B cell (primary cell): ENCODE data around the gene KCNJ12. TPM values are rescaled to one million over a fixed set of nuclear protein-coding genes. Genes with fewer than 3 reads are reported as not detected.
"Not testable (repeated sequence)": the region's sequence is repeated elsewhere in the genome, so short reads cannot be mapped to it uniquely, and the experiment has no call there.

Experiments
- ATAC-seq: fragments of 200-7000 bp; cut with Tn5 transposase; one replicate; pipeline ENCODE4 v1.10.0; 2021; ENCODE audit warnings: low read depth, mild to moderate bottlenecking, moderate number of reproducible peaks, moderate library complexity
- CTCF ChIA-PET: fragments of 350-600 bp; sonication (Branson Sonifier 250); formaldehyde crosslinking; loops from one replicate; lab custom pipeline; 2021; ENCODE audit warnings: antibody characterized with exemption, inconsistent platforms; lab: Charles Lee
- POLR2A ChIA-PET: fragments of 350-600 bp; sonication (Branson Sonifier 250); formaldehyde crosslinking; loops from one replicate; lab custom pipeline; 2021; ENCODE audit warnings: antibody characterized with exemption; lab: Charles Lee
- DNase-seq: peaks from one replicate; pipeline ENCODE4 v3.0.0; 2013
- H2AFZ ChIP-seq: 2 replicates; pipeline ENCODE4 v1.6.1; 2012; ENCODE audit warnings: mild to moderate bottlenecking, low read depth, low read length; ENCODE audit not compliant: insufficient read depth, poor library complexity, severe bottlenecking
- H3K27ac ChIP-seq, 2 donors: 1 replicate in 1 of 2; 2 replicates in 1 of 2; pipeline ENCODE4 v1.5.1; 2012 to 2013; ENCODE audit warnings: low read length in 2 of 2, mild to moderate bottlenecking in 2 of 2, moderate library complexity in 1 of 2
- H3K27me3 ChIP-seq, 4 experiments: fragments of 200-600 bp in 1 of 4; sonication (generic) in 1 of 4; replicated peaks in 1 of 4; 1 replicate in 2 of 4; 2 replicates in 2 of 4; pipeline versions ENCODE4 v1.6.1 to v1.7.0; 2013 to 2016; ENCODE audit warnings: low read length in 3 of 4, mild to moderate bottlenecking in 2 of 4, mixed read lengths in 1 of 4, moderate library complexity in 1 of 4; ENCODE audit not compliant: insufficient read depth in 4 of 4, control insufficient read depth in 3 of 4; ENCODE audit errors: control extremely low read depth in 1 of 4
- H3K36me3 ChIP-seq, 2 experiments: replicated peaks in 1 of 2; 1 replicate in 1 of 2; 2 replicates in 1 of 2; pipeline versions ENCODE4 v1.6.1 to v1.7.1; 2013; ENCODE audit warnings: low read length in 1 of 2; ENCODE audit not compliant: insufficient read depth in 2 of 2, control insufficient read depth in 1 of 2; ENCODE audit errors: control extremely low read depth in 1 of 2, extremely low read depth in 1 of 2
- H3K4me1 ChIP-seq, 2 donors: fragments of 200-600 bp in 1 of 2; sonication (generic) in 1 of 2; 1 replicate in 1 of 2; 2 replicates in 1 of 2; pipeline versions ENCODE4 v1.5.1 to v1.6.1; 2013 to 2017; ENCODE audit warnings: low read length in 2 of 2; ENCODE audit not compliant: control insufficient read depth in 2 of 2, insufficient read depth in 2 of 2
- H3K4me2 ChIP-seq: replicated peaks from 2 replicates; pipeline ENCODE3; 2012; ENCODE audit warnings: mild to moderate bottlenecking, low read depth, low read length; ENCODE audit not compliant: poor library complexity, severe bottlenecking
- H3K4me3 ChIP-seq, 5 experiments: fragments of 200-600 bp in 1 of 5; sonication (generic) in 1 of 5; 1 replicate in 3 of 5; 2 replicates in 2 of 5; pipeline versions ENCODE4 v1.5.1 to v1.7.0; 2011 to 2016; ENCODE audit warnings: low read length in 4 of 5, mild to moderate bottlenecking in 4 of 5, low read depth in 2 of 5, control low read depth in 1 of 5, moderate library complexity in 1 of 5; ENCODE audit not compliant: insufficient read depth in 1 of 5; ENCODE audit errors: control extremely low read depth in 1 of 5, extremely low read depth in 1 of 5
- H3K79me2 ChIP-seq: fragments of 200-600 bp; sonication (generic); one replicate; pipeline ENCODE4 v1.6.0; 2016; ENCODE audit warnings: low read length; ENCODE audit not compliant: control insufficient read depth, insufficient read depth
- H3K9ac ChIP-seq: fragments of 200-600 bp; sonication (generic); 2 replicates; pipeline ENCODE4 v1.6.1; 2017; ENCODE audit warnings: mild to moderate bottlenecking, low read length, moderate library complexity
- H3K9me3 ChIP-seq, 3 donors: one replicate each; pipeline versions ENCODE4 v1.6.1 to v1.7.1; 2013; ENCODE audit warnings: low read length in 2 of 3; ENCODE audit not compliant: control insufficient read depth in 2 of 3, insufficient read depth in 1 of 3; ENCODE audit errors: control extremely low read depth in 1 of 3
- H4K20me1 ChIP-seq: 2 replicates; pipeline ENCODE4 v1.6.0; 2012; ENCODE audit warnings: mild to moderate bottlenecking, low read length; ENCODE audit not compliant: insufficient read depth, control insufficient read depth, poor library complexity, severe bottlenecking
- H3K27ac Mint-ChIP-seq: one replicate; pipeline ENCODE4 v1.8.0; 2021; ENCODE audit warnings: mixed read lengths
- H3K27me3 Mint-ChIP-seq: one replicate; pipeline ENCODE4 v1.8.0; 2021; ENCODE audit warnings: mixed read lengths
- H3K4me1 Mint-ChIP-seq: one replicate; pipeline ENCODE4 v1.8.0; 2021; ENCODE audit warnings: mixed read lengths
- H3K4me3 Mint-ChIP-seq: one replicate; pipeline ENCODE4 v1.8.0; 2021; ENCODE audit warnings: mixed read lengths
- H3K9me3 Mint-ChIP-seq: one replicate; pipeline ENCODE4 v1.8.0; 2022; ENCODE audit warnings: mixed read lengths; ENCODE audit not compliant: insufficient read depth
- EZH2 ChIP-seq: IDR thresholded peaks from 2 replicates; pipeline ENCODE4 v1.6.1; 2012; ENCODE audit warnings: borderline replicate concordance, low read depth, mild to moderate bottlenecking, moderate library complexity, low read length; ENCODE audit not compliant: insufficient read depth, poor library complexity, severe bottlenecking
- WGBS: methylation state at CpG from one replicate; pipeline ENCODE4 v1.1.5; 2013; ENCODE audit warnings: missing lambda C conversion rate; ENCODE audit not compliant: insufficient coverage; 5-methylcytosine and 5-hydroxymethylcytosine counted together
- intact Hi-C: fragments of 100-400 bp; cut with micrococcal nuclease; formaldehyde crosslinking; loops from one replicate; pipeline ENCODE4 v1.10.0; 2022
- polyA plus RNA-seq: library from polyadenylated mRNA; depleted of rRNA; stranded (reverse); fragments of >200 nt; gene quantifications from 2 replicates; pipeline ENCODE4 v1.2.3, GENCODE V29; 2012
- total RNA-seq, 2 donors: library from RNA; stranded (reverse); fragments of 120-200 nt in 1 of 2; gene quantifications; 1 replicate in 1 of 2; 2 replicates in 1 of 2; pipeline versions ENCODE4 v1.2.3 to v1.2.4, GENCODE V29; 2013 to 2022
- TF ChIP-seq, protein P1 (sequence below): fragments of 200-600 bp; IDR thresholded peaks from one replicate; pipeline ENCODE4 v1.8.0; 2022; ENCODE audit warnings: antibody characterized with exemption, mild to moderate bottlenecking

Gene KCNJ12
- total and polyA plus RNA-seq, 2 donors (not counting 1 experiment from before 2014, with no cell fraction given): not detected

DNA sequence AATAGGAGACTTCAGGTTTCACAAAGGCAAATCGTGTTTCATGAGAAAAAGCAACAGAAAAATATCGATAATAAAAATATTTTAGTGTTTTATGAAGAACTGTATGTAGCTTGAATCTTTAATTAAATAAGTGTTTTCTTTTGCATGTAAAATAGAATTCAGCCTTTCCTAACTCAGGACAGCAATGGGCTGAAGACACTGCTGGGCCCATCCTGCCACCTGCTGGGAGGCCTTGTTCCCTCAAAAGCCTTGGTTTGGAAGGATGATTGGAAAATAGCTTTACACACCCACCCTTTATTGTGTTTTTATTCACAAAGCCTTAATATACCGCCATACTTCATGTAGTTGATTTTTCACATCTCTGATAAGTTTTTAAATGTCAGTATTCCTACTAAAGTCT is 73.7 kb downstream of the KCNJ12 start:
- no CpG with 5 or more reads among the region's 3 CpGs for WGBS
- H3K4me3 ChIP-seq, ATAC-seq, H3K27ac Mint-ChIP-seq, POLR2A ChIA-PET, H3K4me3 Mint-ChIP-seq, H3K36me3 ChIP-seq, H3K4me1 Mint-ChIP-seq, H3K27ac ChIP-seq, H3K27me3 ChIP-seq, H3K79me2 ChIP-seq, H3K4me2 ChIP-seq, DNase-seq, H4K20me1 ChIP-seq, H3K9ac ChIP-seq, H2AFZ ChIP-seq, intact Hi-C loops, CTCF ChIA-PET, H3K9me3 ChIP-seq, H3K9me3 Mint-ChIP-seq: not testable (repeated sequence)
- H3K4me1 ChIP-seq: peaks cover 0 to 11% of the 10 kb centered on the region in 2 donors
- H3K27me3 Mint-ChIP-seq: peaks cover 32% of the 10 kb centered on the region
- TF ChIP-seq, protein P1, sequence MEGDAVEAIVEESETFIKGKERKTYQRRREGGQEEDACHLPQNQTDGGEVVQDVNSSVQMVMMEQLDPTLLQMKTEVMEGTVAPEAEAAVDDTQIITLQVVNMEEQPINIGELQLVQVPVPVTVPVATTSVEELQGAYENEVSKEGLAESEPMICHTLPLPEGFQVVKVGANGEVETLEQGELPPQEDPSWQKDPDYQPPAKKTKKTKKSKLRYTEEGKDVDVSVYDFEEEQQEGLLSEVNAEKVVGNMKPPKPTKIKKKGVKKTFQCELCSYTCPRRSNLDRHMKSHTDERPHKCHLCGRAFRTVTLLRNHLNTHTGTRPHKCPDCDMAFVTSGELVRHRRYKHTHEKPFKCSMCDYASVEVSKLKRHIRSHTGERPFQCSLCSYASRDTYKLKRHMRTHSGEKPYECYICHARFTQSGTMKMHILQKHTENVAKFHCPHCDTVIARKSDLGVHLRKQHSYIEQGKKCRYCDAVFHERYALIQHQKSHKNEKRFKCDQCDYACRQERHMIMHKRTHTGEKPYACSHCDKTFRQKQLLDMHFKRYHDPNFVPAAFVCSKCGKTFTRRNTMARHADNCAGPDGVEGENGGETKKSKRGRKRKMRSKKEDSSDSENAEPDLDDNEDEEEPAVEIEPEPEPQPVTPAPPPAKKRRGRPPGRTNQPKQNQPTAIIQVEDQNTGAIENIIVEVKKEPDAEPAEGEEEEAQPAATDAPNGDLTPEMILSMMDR: peak; percentile 14

DNA sequence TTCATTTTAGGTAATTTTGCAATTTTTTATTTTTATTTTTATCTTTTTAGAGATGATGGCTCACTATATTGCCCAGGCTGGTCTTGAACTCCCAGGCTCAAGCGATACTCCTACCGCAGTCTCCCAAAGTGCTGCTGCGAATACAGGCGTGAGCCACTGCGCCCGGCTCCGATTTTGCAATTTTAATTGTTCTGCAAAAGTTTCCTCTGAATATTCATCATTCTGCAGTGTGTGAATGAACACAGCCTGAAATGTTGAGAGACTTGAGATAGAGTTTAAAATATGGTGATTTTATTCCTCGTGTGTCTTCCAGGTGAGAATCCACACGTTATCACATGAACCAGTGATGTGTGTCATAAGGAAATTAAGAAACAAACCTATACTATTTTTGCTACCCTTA is 75.8 kb downstream of the KCNJ12 start:
- intact Hi-C loops: loop anchor here (1.0 kb wide), 1 partner anchor 59 kb away; no protein-coding TSS in a partner anchor
- H3K9me3 Mint-ChIP-seq: no peaks in the 10 kb centered on the region
- no peak overlapping the region for H3K9ac ChIP-seq

More for the DNA sequence above, 75.8 kb downstream of the KCNJ12 start:
- Histone ChIP-seq H3K4me2 (no peak overlapping the region), H3K4me1 (peaks cover 0 to 11% of the 10 kb centered on the region in 2 donors), H2AFZ (no peak overlapping the region), H4K20me1 (no peaks in the 10 kb centered on the region), H3K27ac (no peak overlapping the region), H3K9me3 (peaks cover 0 to 8% (median 0%) of the 10 kb centered on the region in 3 donors), H3K4me3 (no peak overlapping the region), H3K36me3 (no peaks in the 10 kb centered on the region), H3K79me2 (no peaks in the 10 kb centered on the region), H3K27me3 (peaks cover 0 to 12% (median 1%) of the 10 kb centered on the region in 4 experiments)
- no peak for TF ChIP-seq EZH2
- Mint-ChIP-seq H3K27ac (no peak overlapping the region), H3K4me3 (no peak overlapping the region), H3K4me1 (peaks cover 7% of the 10 kb centered on the region), H3K27me3 (peaks cover 44% of the 10 kb centered on the region)
- CTCF ChIA-PET: no interaction called here
- DNase-seq: no peak
- POLR2A ChIA-PET: no interaction called here
- WGBS: 96% methylated on average over 4 of the region's 9 CpGs
- no peak for ATAC-seq
